ENCODE results near the gene BEST1. TPM values are rescaled to one million over a fixed set of nuclear protein-coding genes. Genes with fewer than 3 reads are reported as not detected.

The BEST1 gene
- total and polyA plus RNA-seq, 2 of the 13 experiments (the other 11 are each of a cell fraction or from before 2014, with no cell fraction given): 0.09 to 0.65 TPM

DNA sequence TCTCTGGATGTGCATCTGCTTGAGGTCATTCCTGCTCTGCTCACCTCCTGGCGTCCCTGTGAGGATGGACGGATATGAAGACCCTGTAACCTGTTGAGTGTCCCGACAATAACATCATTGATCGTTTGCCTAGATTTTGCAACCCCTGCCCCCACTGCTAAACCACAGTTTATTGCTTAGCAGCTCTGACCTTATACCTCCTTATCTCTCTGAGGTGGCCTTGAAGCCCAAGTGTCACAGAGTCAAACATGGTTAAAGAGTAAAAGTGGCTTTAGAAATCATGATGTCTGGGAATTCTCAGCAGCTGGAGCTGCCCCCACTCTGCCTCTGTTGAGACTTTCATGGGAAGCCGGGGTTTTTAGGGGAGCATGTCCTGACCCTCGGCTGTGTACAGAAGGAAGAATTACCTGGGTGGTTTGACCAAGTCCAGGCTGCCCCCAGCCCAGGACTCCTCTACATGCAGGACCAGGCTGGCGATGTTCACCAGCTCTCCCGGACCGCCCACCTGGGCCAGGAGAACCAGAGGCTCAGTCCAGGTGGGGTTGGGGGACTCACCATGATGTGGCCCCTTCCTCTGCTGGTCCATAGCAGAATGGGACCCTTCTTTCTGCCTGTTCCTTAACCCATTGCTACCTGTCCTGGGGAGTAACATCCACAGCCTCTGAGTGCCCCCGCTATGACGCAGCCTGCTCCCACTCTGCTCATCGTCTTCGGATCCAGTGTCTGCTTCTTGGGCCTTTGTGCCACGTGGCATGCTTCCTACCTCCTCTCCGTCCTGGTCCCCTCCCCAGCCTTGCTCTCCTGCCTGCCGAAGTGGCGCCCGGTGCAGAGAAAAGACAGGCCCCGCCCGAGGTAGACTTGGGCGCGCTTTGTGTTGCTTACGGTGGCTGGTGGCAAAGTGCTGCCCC is 50.6 kb downstream of the BEST1 start (continued):
- TF ChIP-seq, protein P1, sequence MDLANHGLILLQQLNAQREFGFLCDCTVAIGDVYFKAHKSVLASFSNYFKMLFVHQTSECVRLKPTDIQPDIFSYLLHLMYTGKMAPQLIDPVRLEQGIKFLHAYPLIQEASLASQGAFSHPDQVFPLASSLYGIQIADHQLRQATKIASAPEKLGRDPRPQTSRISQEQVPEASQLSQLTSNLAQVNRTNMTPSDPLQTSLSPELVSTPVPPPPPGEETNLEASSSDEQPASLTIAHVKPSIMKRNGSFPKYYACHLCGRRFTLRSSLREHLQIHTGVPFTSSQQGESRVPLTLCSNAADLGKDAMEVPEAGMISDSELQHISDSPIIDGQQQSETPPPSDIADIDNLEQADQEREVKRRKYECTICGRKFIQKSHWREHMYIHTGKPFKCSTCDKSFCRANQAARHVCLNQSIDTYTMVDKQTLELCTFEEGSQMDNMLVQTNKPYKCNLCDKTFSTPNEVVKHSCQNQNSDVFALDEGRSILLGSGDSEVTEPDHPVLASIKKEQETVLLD (CRISPR knock-in tag; IDR thresholded peaks at IDR 0.05; ENCODE audit: low read depth): no peak
- TF ChIP-seq IKZF4 (CRISPR knock-in tag; IDR thresholded peaks at IDR 0.05; ENCODE audit: borderline replicate concordance, low read depth, not compliant biosample characterization) (peak; percentile 21), PRPF4 (IDR thresholded peaks at IDR 0.05; ENCODE audit: low read depth, low read length, poor library complexity, severe bottlenecking) (peak; percentile 43), DMTF1 (CRISPR knock-in tag; IDR thresholded peaks at IDR 0.05) (no peak), CREM (IDR thresholded peaks at IDR 0.05) (peak; percentile 55; the same call in 1 of the 2 replicates), CREM (CRISPR knock-in tag; IDR thresholded peaks at IDR 0.05) (no peak), ATF1 (CRISPR knock-in tag; IDR thresholded peaks at IDR 0.05) (no peak), FOSL1 (CRISPR knock-in tag; IDR thresholded peaks at IDR 0.05; ENCODE audit: borderline replicate concordance) (no peak), KDM6A (CRISPR knock-in tag; IDR thresholded peaks at IDR 0.05; ENCODE audit: low read depth) (peak; percentile 78; the same call in 1 of the 2 replicates), ZNF562 (CRISPR knock-in tag; IDR thresholded peaks at IDR 0.05; ENCODE audit: borderline replicate concordance) (no peak), ZNF512B (CRISPR knock-in tag; IDR thresholded peaks at IDR 0.05; ENCODE audit: borderline replicate concordance) (no peak), ZBTB10 (CRISPR knock-in tag; IDR thresholded peaks at IDR 0.05; ENCODE audit: borderline replicate concordance) (no peak)
- TF ChIP-seq, protein P2, sequence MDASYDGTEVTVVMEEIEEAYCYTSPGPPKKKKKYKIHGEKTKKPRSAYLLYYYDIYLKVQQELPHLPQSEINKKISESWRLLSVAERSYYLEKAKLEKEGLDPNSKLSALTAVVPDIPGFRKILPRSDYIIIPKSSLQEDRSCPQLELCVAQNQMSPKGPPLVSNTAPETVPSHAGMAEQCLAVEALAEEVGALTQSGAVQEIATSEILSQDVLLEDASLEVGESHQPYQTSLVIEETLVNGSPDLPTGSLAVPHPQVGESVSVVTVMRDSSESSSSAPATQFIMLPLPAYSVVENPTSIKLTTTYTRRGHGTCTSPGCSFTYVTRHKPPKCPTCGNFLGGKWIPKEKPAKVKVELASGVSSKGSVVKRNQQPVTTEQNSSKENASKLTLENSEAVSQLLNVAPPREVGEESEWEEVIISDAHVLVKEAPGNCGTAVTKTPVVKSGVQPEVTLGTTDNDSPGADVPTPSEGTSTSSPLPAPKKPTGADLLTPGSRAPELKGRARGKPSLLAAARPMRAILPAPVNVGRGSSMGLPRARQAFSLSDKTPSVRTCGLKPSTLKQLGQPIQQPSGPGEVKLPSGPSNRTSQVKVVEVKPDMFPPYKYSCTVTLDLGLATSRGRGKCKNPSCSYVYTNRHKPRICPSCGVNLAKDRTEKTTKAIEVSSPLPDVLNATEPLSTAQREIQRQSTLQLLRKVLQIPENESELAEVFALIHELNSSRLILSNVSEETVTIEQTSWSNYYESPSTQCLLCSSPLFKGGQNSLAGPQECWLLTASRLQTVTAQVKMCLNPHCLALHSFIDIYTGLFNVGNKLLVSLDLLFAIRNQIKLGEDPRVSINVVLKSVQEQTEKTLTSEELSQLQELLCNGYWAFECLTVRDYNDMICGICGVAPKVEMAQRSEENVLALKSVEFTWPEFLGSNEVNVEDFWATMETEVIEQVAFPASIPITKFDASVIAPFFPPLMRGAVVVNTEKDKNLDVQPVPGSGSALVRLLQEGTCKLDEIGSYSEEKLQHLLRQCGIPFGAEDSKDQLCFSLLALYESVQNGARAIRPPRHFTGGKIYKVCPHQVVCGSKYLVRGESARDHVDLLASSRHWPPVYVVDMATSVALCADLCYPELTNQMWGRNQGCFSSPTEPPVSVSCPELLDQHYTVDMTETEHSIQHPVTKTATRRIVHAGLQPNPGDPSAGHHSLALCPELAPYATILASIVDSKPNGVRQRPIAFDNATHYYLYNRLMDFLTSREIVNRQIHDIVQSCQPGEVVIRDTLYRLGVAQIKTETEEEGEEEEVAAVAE (CRISPR knock-in tag; IDR thresholded peaks at IDR 0.05; ENCODE audit: borderline replicate concordance): no peak
